Peyer's patch (tissue), 4 donors: Measurements from ENCODE around the gene LZTFL1. TPM values are rescaled to one million over a fixed set of nuclear protein-coding genes. Genes with fewer than 3 reads are reported as not detected.

Source experiments
- DNase-seq, 3 donors: peaks; one replicate each; pipeline ENCODE4 v3.0.0-alpha.2; 2017 to 2019
- H3K27ac ChIP-seq, 4 donors: fragments of 200-600 bp; sonication (generic); one replicate each; pipeline ENCODE4 v1.5.1; 2016 to 2019
- H3K27me3 ChIP-seq, 2 donors: fragments of 200-600 bp; sonication (generic); one replicate each; pipeline ENCODE4 v1.5.1; 2019
- H3K36me3 ChIP-seq, 3 donors: fragments of 200-600 bp; sonication (generic); one replicate each; pipeline ENCODE4 v1.5.1; 2016 to 2019
- H3K4me1 ChIP-seq, 4 donors: fragments of 200-600 bp; sonication (generic); one replicate each; pipeline ENCODE4 v1.5.1; 2016 to 2019
- H3K4me3 ChIP-seq, 4 donors: fragments of 200-600 bp; sonication (generic); 1 replicate in 3 of 4; 2 replicates in 1 of 4; pipeline ENCODE4 v1.5.1; 2016 to 2019; ENCODE audit warnings: mild to moderate bottlenecking in 1 of 4
- H3K9me3 ChIP-seq, 4 donors: fragments of 200-600 bp; sonication (generic); one replicate each; pipeline ENCODE4 v1.5.1; 2016 to 2019; ENCODE audit warnings: mild to moderate bottlenecking in 1 of 4
- POLR2A ChIP-seq, 2 donors: fragments of 450-650 bp; IDR thresholded peaks; one replicate each; pipeline ENCODE4 v1.5.1; 2017; ENCODE audit warnings: antibody characterized with exemption in 2 of 2, mild to moderate bottlenecking in 2 of 2, moderate library complexity in 2 of 2
- total RNA-seq, 4 donors: library from RNA; depleted of rRNA; stranded (reverse); fragments of >200 nt; gene quantifications; one replicate each; pipeline ENCODE4 v1.1.0, GENCODE V29; 2016
- TF ChIP-seq, protein P1 (sequence below), 6 experiments: fragments of 450-650 bp in 4 of 6; fragments of 200-600 bp in 2 of 6; sonication (generic) in 1 of 6; IDR thresholded peaks; one replicate each; pipeline ENCODE4 v1.5.1; 2017 to 2019; ENCODE audit warnings: antibody characterized with exemption in 6 of 6, mild to moderate bottlenecking in 3 of 6, moderate library complexity in 1 of 6

LZTFL1 gene
- total RNA-seq, 4 donors from 2014 or later, result 4.9 to 30.5 (median 9.9) TPM

DNA sequence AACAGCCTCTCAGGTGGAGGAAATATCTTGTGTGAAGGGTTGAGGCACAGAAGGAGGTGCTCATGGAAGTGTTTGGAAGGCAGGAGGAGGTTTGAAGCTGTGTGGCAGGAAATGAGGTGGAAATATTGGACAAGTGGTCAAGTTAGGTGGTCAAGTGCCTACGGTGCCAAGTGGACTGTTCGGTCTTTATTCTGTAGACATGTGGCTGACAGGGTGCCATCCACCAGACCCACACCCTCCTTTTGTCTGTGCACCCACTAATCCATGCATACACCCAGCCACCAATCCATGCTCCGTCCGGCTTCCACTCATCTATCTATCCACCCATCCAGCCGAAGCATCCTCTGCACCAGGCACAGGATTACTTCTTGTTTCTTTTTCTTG is 47.8 kb downstream of the LZTFL1 start:
- Histone ChIP-seq H3K27ac (peak overlapping the region in 1 of 4 donors; percentile 25), H3K27me3 (no peaks in the 10 kb centered on the region), H3K4me3 (peak overlapping the region in 1 of 4 donors; percentile 9), H3K4me1 (peaks cover 0 to 17% (median 5%) of the 10 kb centered on the region in 4 donors), H3K36me3 (no peaks in the 10 kb centered on the region), H3K9me3 (no peaks in the 10 kb centered on the region)
- TF ChIP-seq, protein P1, sequence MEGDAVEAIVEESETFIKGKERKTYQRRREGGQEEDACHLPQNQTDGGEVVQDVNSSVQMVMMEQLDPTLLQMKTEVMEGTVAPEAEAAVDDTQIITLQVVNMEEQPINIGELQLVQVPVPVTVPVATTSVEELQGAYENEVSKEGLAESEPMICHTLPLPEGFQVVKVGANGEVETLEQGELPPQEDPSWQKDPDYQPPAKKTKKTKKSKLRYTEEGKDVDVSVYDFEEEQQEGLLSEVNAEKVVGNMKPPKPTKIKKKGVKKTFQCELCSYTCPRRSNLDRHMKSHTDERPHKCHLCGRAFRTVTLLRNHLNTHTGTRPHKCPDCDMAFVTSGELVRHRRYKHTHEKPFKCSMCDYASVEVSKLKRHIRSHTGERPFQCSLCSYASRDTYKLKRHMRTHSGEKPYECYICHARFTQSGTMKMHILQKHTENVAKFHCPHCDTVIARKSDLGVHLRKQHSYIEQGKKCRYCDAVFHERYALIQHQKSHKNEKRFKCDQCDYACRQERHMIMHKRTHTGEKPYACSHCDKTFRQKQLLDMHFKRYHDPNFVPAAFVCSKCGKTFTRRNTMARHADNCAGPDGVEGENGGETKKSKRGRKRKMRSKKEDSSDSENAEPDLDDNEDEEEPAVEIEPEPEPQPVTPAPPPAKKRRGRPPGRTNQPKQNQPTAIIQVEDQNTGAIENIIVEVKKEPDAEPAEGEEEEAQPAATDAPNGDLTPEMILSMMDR (IDR thresholded peaks at IDR 0.05), result no peak
- TF ChIP-seq POLR2A (IDR thresholded peaks at IDR 0.05), result no peak
- no peak for DNase-seq

DNA sequence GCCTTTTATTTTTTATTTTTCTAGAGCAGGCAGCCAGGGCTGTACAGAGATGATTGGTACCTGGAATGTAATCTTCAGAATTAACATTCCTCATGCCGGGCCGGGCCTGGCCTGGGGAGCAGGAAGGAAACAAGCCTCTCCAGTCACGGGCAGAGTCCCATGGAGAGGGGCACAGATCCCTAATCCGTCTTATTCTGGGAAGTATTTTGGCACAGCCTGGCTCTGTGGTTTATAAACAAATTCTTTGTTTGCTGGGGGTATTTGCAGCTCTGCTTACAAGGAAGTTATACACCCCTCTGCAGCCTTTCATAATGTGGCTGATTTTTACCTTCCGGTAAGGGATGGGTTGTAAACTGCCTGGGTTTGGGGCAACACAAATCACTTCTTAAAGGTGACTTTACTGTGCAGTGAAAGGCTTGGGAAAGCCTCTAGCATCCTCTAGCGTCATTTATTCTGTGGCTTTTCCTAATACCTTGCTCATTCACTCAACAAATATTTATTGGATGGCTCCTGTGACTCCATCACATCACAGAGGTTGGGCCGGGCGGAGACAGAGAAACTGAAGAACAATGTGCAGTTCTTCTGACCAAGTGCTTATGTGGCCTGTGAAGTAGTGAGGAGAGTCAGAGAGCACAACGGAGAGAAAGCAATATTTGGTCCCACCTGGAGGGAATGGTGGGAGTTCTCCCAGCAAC is 48.3 kb downstream of the LZTFL1 start:
- H3K4me3 ChIP-seq, result peak overlapping the region in 1 of 4 donors; percentile 9
- H3K27me3 ChIP-seq, result no peaks in the 10 kb centered on the region
- peak overlapping the region in 1 of 4 donors; percentile 25 for H3K27ac ChIP-seq
- H3K4me1 ChIP-seq, result peaks cover 0 to 17% (median 5%) of the 10 kb centered on the region in 4 donors
- H3K9me3 ChIP-seq, result no peaks in the 10 kb centered on the region
- H3K36me3 ChIP-seq, result no peaks in the 10 kb centered on the region
- no peak for TF ChIP-seq POLR2A (IDR thresholded peaks at IDR 0.05)
- TF ChIP-seq, protein P1 (IDR thresholded peaks at IDR 0.05), result peak in 3 of 6 experiments; percentile 13 to 53 (median 14)
- DNase-seq, result peak in 1 of 3 donors; percentile 62

DNA sequence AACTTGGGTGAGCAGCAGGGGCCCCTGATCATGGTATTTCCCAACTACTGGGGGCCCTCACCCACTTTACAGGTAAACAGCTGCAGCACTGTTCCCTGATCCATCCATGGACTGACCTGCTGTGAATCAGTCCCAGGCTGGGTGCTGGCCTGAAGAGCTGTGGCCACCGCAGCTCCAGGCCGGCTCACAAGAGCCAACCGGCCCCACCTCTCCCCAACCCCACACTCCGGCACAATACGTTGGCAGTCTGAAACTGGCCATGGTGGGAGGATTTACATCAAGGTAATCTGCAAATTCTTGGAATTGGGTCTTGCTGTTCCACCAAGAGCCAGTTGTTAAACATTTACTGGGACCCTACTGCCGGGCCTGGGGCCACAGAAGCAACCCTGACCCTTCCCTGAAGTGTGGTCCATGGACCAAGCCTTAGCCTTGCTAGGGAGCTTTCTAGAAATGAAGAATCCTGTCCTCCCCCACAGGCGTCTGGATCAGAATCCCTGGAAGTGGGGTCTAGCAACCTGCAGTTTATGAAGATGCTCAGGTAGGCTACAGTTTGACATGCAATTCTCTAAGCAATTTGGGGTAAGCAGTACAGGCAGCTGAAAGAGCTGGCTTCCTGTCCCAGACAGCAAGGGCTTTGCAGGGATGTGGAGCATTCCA is 49.3 kb downstream of the LZTFL1 start:
- Histone ChIP-seq H3K9me3 (no peaks in the 10 kb centered on the region), H3K27me3 (no peaks in the 10 kb centered on the region), H3K4me1 (peaks cover 0 to 17% (median 5%) of the 10 kb centered on the region in 4 donors), H3K4me3 (no peak overlapping the region), H3K36me3 (no peaks in the 10 kb centered on the region), H3K27ac (no peak overlapping the region)
- no peak for DNase-seq
- TF ChIP-seq POLR2A (IDR thresholded peaks at IDR 0.05), result no peak
- TF ChIP-seq, protein P1 (IDR thresholded peaks at IDR 0.05), result no peak

DNA sequence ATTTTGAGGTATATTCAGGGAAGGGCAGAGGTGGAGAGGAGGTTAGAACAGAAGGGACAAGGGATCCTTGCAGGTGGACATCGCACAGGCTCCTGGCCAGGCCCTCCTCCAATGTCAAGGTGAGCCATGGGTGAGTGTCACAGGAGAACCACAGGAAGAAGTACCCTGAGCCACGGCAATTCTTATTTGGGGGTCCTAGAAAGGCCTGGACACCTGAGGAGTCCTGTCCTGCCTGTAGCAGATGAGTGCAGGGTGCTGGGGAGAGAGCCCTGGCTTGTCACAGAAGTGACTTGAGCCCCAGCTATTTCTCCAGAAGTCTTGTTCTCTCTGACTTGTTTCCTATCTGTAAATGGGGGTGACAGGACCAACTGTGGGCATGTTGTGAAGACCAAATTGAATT is 49.9 kb downstream of the LZTFL1 start:
- no peak for TF ChIP-seq POLR2A (IDR thresholded peaks at IDR 0.05)
- TF ChIP-seq, protein P1 (IDR thresholded peaks at IDR 0.05), result no peak
- H3K4me3 ChIP-seq, result no peak overlapping the region
- no peak overlapping the region for H3K27ac ChIP-seq
- H3K36me3 ChIP-seq, result no peaks in the 10 kb centered on the region
- H3K9me3 ChIP-seq, result no peaks in the 10 kb centered on the region
- H3K27me3 ChIP-seq, result no peaks in the 10 kb centered on the region
- no peak for DNase-seq
- peaks cover 0 to 17% (median 5%) of the 10 kb centered on the region in 4 donors for H3K4me1 ChIP-seq

GRCh38 chr3:45790596-45790995 is 51.3 kb downstream of the LZTFL1 start:
- no peak for DNase-seq
- no peaks in the 10 kb centered on the region for H3K27me3 ChIP-seq
- TF ChIP-seq, protein P1 (IDR thresholded peaks at IDR 0.05), result no peak
- TF ChIP-seq POLR2A (IDR thresholded peaks at IDR 0.05), result no peak
- no peak overlapping the region for H3K27ac ChIP-seq
- no peaks in the 10 kb centered on the region for H3K9me3 ChIP-seq
- peaks cover 0 to 5% (median 0%) of the 10 kb centered on the region in 4 donors for H3K4me1 ChIP-seq
- no peak overlapping the region for H3K4me3 ChIP-seq
- H3K36me3 ChIP-seq, result no peaks in the 10 kb centered on the region
